Measurements from ENCODE around the gene CHRNA1.

DNA sequence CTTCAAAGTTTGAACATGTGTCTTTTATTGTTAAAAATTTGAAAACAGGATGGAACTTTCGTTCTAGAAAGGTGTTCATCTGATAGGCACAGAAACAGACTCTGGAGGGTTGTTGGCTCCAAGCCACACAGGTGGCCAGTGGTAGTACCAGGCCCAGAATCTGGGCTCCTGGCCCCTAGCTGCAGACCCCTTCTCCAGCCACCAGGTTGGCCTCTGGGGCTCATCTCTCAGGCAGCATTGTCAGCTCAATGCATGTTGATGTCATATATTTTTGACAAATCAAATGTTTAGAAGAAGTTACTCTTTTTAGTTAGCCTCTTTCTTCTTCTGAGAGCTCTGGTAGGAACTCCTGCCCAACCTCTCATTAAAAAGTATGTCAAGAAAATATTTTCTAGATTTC, 34.5 kb upstream of the CHRNA1 start:
- TF ChIP-seq, protein P1, sequence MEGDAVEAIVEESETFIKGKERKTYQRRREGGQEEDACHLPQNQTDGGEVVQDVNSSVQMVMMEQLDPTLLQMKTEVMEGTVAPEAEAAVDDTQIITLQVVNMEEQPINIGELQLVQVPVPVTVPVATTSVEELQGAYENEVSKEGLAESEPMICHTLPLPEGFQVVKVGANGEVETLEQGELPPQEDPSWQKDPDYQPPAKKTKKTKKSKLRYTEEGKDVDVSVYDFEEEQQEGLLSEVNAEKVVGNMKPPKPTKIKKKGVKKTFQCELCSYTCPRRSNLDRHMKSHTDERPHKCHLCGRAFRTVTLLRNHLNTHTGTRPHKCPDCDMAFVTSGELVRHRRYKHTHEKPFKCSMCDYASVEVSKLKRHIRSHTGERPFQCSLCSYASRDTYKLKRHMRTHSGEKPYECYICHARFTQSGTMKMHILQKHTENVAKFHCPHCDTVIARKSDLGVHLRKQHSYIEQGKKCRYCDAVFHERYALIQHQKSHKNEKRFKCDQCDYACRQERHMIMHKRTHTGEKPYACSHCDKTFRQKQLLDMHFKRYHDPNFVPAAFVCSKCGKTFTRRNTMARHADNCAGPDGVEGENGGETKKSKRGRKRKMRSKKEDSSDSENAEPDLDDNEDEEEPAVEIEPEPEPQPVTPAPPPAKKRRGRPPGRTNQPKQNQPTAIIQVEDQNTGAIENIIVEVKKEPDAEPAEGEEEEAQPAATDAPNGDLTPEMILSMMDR (IDR thresholded peaks at IDR 0.05) = no peak
- TF ChIP-seq POLR2A (IDR thresholded peaks at IDR 0.05) = no peak

All from esophagus squamous epithelium (tissue), 4 donors.